ENCODE data around the gene CACNB4.

DNA sequence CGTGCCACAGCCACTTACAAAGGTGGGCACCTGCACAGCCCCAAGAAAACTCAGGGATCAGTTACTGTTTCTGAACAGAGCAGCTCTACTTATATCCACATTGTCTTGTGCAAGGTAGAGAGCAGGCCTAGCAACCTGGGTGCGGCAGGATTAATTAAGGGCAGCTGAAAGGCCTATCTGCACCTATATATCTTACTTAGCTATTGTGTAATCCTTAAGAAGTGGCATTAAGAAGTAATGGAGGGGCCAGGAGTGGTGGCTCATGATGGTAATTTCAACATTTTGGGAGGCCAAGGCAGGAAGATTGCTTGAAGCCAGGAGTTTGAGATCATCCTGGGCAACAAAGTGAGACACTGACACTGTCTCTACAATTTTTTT, 257.8 kb downstream of the CACNB4 start:
- TF ChIP-seq, protein P1, sequence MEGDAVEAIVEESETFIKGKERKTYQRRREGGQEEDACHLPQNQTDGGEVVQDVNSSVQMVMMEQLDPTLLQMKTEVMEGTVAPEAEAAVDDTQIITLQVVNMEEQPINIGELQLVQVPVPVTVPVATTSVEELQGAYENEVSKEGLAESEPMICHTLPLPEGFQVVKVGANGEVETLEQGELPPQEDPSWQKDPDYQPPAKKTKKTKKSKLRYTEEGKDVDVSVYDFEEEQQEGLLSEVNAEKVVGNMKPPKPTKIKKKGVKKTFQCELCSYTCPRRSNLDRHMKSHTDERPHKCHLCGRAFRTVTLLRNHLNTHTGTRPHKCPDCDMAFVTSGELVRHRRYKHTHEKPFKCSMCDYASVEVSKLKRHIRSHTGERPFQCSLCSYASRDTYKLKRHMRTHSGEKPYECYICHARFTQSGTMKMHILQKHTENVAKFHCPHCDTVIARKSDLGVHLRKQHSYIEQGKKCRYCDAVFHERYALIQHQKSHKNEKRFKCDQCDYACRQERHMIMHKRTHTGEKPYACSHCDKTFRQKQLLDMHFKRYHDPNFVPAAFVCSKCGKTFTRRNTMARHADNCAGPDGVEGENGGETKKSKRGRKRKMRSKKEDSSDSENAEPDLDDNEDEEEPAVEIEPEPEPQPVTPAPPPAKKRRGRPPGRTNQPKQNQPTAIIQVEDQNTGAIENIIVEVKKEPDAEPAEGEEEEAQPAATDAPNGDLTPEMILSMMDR (IDR thresholded peaks at IDR 0.05): no peak
- no peak for TF ChIP-seq POLR2AphosphoS5 (IDR thresholded peaks at IDR 0.05; ENCODE audit: low read depth, low read length)

All from Panc1 (cell line).